Measurements from ENCODE around the gene TTLL10.

Gene TTLL10

DNA sequence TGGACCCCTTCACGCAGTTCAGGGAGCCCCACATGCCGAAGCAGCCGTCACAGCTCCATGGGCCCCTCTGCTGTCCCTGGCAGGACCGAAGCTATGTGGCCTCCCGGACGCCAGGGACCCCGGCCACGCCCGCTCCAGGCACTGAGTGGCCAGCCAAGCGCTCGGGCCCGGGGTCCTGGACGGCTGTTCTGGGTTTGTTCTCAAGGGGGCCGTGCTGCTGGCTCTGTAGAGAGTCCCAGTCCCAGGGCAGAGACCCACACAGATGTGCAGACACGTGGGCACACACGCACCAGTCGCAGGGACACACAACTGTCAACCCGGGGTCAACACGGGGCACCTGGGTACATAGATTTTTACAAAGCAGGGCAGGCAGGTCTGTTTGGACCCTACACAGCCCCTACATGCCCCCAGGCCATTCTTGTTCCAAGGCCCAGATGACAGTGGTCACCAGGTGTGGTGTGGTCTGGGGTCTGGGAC lies 65.1 kb downstream of the TTLL10 start:
- no peak for DNase-seq

DNA sequence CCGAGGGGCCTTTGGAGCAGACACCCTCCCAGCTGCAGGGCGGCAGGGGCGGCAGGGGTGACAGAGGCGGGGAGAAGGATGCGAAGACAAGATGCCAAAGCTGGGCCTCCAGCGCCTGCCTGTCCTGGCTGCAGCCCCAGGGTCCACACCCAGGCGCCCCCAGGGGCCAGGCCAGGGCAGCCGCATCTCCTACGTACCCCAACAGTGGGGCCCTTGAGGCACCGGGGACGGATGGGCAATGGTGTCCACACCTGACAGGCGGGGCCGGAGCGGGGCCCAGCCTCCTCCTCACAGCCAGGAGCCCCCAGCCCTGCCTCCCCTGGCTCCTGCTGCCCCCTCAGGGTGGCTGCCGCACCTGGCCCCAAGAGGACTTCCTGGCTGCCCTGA lies 65.5 kb downstream of the TTLL10 start:
- no peak for DNase-seq

DNA sequence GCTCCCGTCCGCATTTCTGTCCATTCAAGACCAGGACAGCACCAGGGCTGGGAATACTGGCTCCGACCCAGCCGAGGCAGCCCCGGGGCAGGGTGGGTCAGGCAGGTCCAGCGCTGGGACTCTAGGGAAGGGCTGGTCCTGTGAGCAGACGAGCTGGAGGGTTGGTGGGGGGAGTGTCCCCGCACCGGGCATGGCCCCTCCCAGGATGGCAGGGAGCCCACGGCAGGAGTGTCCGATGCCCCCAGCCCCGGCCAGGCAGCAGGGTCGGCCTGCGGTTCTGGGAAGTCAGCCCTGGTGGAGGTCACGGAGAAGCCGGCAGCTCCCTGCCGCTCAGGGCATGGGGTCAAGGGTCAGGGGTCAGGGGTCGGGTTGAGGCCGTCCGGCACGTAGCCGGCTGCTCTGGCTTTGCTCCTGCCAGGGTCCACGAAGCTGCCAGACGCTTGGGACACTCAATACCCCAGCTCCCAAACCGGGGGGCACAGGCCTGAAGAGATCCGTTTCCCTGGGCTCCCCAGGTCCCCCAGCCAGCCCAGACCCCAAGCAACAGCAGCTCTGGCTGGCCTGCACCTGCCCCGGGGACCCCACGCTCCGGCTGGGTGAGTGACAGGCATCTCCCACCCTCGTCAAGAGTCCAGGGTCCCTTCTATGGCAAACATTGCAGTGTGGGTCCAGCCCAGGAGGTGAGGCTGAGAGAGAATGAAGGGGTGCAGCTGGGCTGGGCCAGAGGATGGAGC lies 66.1 kb downstream of the TTLL10 start:
- no peak for DNase-seq

DNA sequence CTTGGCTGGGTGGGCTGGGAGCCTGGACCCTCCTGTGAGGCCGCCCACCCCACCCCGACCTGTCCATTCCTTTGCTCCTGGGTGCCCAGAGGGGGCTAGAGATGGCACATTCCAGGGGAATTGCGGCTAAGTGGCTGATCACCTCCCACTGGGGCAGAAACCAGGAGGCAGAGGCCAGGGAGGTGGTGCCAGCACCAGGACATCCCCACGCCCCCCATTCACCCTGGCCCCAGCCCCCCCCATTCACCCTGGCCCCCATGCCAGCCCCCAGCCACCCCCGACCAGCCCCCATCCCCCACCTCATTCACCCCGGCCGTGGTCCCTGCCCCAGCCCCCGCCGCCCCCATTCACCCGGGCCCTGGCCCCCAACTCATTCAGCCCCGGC lies 66.7 kb downstream of the TTLL10 start:
- no peak for DNase-seq

DNA sequence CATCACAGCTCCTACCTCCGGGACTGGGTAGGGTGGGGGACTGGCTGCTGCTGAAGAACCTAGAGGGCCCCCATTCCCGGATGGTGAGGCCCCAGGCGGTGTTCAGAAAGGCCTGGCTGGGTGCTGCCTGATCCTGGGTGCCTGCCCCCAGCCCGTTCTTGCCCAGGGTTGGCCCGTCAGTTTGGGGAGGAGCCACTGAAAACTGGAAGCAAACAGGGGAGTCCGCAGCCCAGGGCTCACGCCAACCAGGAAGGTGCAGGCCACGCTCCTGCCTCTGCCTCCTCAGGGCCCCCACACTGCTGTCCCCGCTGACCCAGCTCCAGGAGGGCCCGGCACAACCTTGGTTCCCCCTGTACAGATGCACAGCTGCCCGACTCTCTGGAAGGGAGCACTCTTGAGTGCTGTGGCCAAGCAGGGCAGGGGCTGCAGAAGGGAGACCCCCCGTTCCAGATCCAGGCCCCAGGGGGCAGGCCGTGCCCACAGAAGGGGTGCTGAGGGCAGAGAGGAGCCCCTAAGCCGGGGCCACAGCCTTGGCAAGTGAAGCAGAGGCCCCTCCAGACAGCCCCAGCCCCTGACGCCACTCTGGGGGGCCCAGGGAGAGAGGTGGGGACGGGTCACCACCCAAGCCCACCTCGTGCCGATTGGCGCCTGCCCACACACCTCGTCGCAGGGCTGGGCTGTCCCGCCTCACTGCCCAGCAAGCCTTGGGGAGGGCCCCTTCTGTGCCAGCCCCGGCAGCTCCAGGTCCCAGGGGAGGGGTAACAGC lies 67.3 kb downstream of the TTLL10 start:
- no peak for DNase-seq

DNA sequence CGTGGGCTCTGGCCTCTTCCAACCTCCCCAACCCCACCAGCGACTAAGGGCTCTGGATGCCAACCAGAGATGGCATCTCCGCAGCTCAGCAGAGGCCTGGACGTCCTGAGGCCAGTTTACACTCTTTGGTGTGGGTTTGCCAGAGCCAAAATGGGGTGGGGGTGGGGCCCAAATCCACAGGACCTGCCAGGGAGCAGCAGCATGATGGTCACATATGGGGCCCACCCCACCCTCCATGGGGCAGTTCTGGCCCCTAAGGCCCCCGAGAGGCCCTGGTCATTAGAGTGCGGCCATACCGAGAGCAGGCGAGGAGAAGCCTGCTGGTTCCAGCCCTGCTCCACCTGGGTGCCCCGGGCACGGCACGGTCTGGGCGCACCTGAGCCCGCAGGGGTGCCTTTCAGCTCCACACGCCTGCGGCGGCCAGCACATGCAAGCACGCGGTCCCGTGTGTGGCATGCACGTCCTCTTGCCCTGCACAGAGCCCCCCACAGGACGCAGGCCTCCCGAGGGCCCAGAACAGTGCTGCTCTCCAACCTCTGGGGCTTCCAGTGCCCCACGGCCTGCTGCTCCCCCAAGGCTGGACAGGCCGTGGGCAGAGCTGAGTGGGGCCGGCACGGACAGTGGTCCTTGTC lies 68.0 kb downstream of the TTLL10 start:
- DNase-seq, result no peak

DNA sequence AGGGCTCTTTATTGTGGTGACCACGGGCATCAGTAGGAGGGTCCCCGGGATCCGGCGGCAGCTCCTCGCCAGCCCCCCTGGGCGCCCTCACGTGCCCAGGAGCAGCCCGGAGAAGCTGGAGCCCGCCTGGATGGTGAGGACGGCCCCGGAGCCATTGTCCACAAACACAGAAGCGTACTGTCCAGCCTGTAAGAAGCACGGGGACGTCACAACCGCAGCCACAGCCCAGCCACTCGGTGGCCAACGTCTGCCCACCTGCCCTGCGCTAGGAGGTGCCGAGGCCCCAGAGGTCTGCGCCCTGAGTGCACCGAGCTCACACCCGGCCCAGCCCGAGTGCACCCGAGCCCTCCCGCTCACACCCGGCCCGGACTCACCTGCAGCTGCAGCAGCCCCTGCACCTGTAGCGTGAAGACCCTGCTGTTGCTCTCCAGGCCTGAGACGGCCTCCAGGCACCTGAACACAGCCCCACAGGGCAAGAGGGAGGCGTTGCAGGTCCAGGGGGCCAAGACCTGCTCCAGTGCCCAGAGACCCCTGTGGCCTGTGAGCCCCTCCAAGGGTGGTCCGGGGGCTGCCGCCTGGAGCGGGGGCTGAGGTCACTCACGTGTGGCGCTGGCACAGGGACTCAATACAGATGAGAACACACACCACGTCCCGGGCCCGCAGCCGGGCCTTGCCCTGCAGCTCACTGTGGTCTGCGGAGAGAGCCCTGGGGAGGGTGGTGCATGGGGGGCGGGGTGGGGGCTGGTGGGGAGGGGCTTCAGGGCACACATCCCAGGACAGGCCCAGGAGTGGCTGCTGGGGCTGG lies 69.0 kb downstream of the TTLL10 start:
- no peak for DNase-seq

DNA sequence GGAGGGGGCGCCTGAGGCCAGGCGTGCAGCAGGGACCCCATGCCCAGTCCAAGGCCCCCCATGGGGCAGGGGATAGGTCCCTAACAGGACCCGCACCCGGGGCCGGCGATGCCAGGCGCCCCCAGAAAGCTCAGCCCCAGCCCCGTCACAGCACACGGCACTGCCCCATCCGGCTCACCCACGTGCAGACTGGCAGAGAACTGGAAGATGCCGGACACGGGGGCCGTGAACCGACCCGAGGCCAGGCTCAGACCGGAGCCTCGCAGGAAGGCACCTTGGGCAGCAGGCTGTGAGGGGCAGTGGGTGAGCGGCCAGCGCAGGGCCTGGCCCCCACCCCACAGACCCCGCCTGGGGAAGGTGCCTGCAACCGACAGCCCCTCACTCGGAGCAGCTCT lies 69.6 kb downstream of the TTLL10 start:
- no peak for DNase-seq

DNA sequence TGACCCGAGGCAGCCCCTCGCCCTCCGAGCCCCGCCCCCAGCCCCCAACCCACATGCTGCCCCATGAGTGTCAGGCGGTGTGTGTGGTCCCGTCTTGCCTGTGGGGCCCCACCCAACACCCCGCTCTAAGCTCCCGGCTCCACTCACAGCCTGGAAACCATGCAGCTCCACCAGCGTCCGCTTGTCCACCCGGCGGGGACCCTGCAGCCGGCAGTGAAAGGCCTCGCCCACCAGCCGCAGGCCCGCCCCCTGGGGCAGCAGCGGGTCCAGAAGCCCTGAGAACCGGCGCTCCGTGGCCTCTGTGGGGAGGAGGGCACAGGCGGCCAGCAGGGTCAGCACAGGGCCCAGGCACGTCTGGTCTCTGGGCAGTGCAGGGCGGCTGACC lies 70.1 kb downstream of the TTLL10 start:
- DNase-seq, result no peak

DNA sequence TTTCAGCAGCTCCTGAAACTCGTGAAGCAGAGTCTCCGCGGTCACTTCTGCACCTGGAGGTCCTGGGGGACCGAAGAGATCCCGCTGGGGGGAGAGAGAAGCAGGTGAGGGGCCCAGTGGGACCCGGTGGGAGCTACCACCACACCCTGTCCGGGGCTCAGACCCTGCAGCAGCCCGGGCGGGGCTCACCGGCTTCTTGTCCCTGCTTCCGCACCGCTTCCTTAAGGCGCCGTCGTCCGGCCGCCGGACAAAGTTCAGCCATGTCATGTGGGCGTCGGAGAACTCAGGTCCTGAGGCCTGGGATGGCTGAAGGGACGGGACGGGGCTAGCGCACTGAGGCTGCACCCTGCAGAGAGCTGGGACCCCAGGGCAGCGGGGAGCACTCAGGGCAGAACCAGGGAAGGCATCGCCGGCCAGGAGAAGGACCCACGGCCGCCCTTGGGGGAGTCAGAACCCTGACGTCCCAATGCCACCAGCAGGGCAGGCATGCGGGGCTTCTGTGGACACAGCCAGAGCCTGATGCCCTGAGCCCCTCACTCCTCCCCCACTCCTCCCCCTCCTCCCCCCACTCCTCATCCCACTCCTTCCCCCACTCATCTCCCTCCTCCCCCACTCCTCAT lies 70.6 kb downstream of the TTLL10 start:
- DNase-seq, result no peak

DNA sequence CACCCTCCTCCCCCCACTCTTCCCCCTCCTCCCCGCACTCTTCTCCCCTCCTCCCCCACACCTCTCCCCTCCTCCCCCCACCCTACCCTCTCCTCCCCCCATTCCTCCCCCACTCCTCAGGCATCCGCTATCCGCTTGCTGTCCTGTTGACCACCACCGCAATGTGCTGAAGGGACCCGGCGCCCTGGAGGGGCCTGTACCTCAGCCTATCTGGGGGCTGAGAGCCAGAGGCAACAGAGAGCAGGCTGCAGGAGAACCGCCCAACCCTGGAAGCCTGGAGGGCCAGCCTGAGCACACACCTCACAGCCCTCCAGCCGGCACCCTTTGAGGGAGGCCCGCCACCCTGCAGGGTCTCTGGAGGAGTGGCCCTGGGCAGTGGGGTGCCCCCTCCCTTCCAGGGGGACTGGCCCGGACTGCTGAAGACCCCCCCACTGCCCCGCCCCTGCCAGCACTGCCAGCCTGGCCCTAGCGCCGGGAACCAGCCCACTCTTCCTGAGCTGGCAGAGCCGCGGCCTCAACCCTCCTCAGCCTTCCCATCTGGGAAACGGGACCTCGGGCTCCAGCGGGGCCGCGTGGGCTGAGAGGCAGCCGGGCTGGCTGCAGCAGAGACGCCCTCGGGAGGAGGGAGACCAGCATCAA lies 71.6 kb downstream of the TTLL10 start:
- DNase-seq, result no peak

DNA sequence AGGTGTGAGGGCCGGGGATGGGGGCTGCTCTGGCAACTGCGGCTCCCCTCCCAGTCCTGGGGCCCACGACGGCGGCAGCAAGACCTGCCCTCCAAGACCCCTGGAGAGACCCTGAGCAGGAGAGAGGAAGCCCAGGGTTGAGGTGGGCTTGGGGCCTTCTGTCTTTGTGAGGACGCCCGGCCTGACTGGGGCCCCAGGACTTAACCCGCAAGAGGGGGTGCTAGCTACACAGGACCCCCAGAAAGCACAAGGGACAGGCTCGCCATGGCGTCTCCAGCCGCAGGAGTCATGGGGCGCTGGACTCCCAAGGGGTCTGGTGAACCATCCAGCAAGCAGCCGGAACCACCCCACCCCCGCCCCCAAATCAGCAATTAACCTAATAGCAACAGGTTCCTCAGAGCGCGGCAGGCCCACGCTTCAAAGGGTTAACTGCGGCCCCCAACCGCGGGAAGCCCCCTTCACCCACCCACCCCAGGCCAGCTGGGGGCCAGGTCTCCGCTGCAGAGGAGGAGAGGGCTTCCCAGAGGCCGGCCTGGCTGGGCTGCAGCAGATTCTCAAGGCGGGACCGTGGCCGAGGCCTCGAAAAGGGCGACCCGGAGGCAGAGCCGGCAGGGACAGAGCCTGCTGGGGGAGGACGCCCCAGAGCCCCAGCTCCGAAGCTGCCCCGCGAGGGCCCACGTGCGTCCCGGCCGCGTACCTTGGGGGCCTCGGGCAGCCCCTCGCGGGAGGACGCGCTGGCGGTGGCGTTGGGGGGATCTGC lies 72.3 kb downstream of the TTLL10 start:
- DNase-seq, result no peak

DNA sequence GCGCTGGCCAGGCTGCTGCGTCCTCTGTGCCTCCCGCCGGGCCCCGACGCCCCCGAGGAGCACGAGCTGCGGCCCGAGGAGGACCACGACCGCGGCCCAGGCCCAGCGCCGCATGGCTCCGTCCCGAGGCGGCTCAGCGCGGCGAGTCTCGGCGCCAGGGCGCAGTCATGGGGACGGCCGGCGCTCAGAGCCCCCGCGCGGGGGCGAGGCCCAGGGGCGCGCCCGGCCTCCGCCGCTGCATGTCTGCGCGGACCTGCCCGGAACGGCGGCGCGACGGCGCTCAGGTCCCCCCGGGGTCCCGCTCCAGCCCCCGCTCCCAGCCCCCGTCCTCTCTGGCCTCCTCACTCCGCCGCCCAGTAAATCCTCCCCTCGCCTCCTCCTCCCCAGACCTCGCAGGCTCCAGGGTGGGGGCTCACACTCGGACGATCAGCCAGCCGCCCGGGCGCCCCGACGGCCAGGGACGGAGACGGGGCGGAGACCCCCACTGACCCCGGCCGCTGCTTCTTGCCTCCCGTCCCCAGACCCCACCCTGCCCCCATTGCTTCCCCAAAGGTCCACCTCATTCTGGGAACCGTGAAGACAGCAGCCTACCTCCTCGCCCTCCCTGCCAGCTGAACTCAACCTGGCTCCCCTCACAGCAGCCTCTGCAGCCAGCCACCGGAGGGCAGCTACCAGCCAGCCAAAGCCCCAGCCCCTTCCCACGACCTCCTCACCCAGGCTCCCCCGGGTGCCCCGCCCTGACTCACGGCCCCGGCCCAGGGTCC lies 73.1 kb downstream of the TTLL10 start, which contains the start of gene C1QTNF12:
C1QTNF12 (minus strand) TSS at position 146 of the 764 bp plus-strand sequence; CDS start at position 114, 32 bp downstream.
- DNase-seq, result no peak

DNA sequence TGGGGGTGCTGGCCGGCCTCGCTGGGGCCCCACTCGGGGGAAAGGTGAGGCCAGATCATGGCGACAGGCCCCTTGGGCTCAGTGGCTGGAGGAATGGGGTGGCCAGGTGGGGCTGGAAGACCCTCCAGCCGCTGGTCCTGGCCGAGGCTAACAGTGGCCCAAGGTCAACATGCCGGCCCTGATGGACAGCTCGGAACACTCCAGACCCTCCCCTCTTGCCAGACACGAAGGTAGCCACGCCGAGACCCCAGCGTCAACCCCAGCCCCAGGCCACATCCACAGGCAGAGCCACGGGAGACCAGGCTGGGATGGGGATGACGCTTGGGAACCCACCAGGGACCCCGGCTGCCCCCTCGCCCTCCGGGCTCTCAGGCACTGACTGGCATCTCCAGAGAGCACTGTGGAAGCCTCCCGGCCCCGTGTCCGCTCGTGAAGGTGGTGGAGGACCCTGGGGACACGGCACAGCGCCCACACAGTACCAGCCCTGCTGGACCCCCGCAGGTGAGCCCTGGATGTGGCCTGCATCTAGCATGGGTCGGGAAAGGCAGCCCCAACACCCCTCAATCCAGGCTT lies 73.7 kb downstream of the TTLL10 start:
- no peak for DNase-seq
